Activated CD4-positive, CD25-positive, alpha-beta regulatory T cell treated with anti-CD3 and anti-CD28 coated beads, Interleukin-2, amount 50 U/mL, for 72 hours (primary cell): Measurements from ENCODE around the gene CARNS1.

Experiments used
- DNase-seq: peaks from one replicate; pipeline ENCODE4 v3.0.0; 2021

The CARNS1 gene

DNA sequence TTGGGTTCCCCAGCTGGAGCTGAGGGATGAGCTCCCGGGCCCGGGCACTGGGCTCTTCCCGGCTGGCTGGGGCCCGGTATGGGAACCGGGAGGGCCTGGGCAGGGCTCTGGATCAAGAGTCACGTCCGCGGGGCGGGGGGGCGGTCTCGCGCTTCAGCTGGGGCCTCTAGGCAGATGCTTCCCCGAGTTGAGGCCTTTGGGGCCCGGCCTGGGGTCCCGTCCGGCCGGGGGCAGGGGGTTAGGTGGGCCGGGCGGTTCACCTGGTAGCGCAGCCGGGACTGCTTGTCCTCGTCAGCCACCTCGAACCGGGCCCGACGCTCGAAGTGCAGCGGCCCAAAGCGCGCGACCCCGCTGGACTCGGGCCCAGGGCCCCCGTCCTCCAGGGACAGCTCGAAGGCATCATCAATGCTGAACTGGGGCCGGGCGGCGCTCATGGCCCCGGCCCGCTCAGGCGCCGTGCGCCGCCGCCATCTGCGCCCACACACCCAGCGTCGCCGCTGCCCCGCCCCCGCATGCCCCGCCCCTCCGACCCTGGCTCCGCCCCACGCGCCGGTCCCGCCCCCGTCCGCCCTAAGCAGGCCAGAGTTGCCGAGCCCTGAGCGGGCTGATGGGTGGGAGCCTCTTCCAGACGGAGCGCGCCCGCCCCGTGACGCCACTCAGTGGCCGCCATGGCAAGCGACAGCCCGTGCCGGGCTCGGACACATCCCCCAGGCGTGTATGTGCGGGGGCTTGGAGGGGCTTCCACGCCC lies 53.5 kb downstream of the CARNS1 start, which contains the start of gene TMEM134:
TMEM134 (minus strand) TSS at position 493 of the 749 bp plus-strand sequence; CDS start at position 434, 59 bp downstream.
- DNase-seq = peak; percentile 93

DNA sequence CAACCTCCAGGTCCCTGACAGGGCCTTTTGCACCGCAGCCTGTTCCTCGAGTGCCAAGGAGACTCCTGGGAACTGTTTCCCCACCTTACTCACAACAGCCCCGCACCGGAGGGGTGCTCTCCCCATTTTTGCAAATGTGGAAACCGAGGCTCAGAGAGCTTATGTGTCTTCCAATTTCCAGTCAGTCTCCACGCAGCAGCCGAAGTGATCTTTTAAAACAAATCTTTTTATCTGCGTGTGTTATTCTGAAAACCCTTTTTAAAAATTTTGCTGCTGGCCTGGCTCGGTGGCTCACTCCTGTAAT lies 54.0 kb downstream of the CARNS1 start:
- no peak for DNase-seq

DNA sequence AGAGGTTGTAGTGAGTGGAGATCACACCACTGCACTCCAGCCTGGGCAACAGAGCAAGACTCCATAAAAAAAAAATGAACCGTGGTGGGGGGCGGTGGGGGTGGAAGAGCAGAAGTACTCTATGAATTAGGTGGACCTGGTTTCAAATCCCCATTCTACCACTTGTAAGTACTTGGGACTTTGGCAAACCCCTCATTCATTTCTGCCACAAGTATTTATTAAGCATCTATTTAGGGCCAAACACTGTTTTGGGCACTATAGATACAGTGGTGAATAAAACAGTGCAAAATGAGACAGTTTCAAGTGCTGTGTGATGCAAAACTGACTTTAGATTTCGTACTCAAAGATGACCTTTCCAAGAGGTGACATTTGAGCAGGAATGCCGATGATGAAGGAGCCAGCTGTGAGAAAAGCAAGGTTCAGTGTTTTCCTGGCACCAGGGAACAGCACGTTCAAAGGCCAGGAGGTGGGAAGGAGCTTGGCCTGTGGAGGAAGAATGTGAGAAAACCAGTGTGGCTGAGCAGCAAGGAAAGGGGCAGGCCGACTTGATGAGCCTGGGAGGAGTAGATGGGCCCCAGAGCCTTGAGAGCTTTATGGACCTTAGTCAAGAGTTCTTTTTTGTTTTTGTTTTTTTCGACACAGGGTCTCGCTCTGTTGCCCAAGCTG lies 55.0 kb downstream of the CARNS1 start:
- DNase-seq = no peak

DNA sequence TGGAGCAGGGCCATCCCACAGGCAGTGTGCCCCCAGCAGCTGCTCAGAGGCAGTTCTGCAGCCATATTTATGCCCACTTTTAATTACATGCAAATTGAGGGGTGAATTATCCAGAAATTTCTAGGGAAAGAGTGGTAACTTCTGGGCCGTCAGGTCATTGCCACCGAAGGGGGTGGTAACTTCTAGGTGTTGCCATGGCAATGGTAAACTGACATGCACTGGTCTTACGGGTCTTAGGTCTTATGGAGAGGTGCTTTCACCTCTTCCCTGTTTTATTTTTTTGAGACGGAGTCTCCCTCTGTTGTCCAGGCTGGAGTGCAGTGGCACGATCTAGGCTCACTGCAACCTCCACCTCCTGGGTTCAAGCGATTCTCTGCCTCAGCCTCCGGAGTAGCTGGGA lies 57.4 kb downstream of the CARNS1 start:
- DNase-seq = no peak
